ENCODE results near the gene EPS8L1. TPM values are rescaled to one million over a fixed set of nuclear protein-coding genes. Genes with fewer than 3 reads are reported as not detected.

EPS8L1 gene
- total RNA-seq, 1 donor: 0.84 TPM

- no peak overlapping the region for H3K4me3 ChIP-seq (ENCODE audit: low read length)
- H3K4me1 ChIP-seq (ENCODE audit: insufficient read depth, low read length): peaks cover 35% of the 10 kb centered on the region
- H3K27me3 ChIP-seq (ENCODE audit: insufficient read depth, low read length): peaks cover 42% of the 10 kb centered on the region
- H3K9me3 ChIP-seq (ENCODE audit: low read depth, low read length): no peaks in the 10 kb centered on the region
These were observed 6.6 kb downstream of the EPS8L1 start for GRCh38 chr19:55082020-55082851.

DNA sequence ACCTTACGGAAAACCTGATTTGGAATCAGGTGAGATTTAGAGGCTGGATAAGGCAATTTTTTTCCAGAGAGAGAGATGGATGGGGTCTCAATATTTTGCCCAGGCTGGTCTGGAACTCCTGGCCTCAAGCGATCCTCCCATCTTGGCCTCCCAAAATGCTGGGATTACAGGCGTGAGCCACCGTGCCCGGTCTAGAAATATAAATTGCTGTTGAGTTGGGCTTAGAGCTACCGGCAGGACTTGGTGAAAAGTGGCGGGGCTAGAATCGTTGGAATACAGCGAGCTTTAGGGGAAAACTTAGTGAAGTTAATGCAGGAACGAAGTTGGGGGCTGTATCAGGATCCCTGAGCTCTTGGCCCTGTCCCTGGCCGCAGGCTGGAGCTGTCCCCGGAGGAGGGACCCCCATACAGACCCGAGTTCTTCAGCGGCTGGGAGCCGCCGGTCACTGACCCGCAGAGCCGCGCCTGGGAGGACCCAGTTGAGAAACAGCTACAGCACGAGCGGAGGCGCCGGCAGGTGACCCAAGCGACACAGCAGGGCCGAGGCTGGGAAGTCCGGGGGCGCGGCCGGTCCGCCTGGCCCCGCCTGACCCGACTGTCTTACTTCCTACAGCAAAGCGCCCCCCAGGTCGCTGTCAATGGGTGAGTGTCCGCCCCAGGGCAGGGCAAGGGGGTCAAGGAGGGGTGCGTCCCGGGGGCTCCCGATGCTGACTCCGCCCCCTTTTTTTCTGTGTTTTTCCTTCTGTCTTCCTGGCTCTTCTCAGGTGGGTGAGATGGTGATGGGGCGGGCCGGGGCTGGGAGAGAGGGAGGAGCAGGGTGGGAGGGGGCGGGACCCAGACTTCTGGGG, 7.6 kb downstream of the EPS8L1 start:
- Histone ChIP-seq H3K27me3 (ENCODE audit: insufficient read depth, low read length) (peaks cover 52% of the 10 kb centered on the region), H3K9me3 (ENCODE audit: low read depth, low read length) (no peaks in the 10 kb centered on the region), H3K4me1 (ENCODE audit: insufficient read depth, low read length) (peaks cover 45% of the 10 kb centered on the region), H3K4me3 (ENCODE audit: low read length) (no peak overlapping the region)

- Histone ChIP-seq H3K4me1 (ENCODE audit: insufficient read depth, low read length) (peaks cover 48% of the 10 kb centered on the region), H3K4me3 (ENCODE audit: low read length) (no peak overlapping the region), H3K9me3 (ENCODE audit: low read depth, low read length) (no peaks in the 10 kb centered on the region), H3K27me3 (ENCODE audit: insufficient read depth, low read length) (peaks cover 55% of the 10 kb centered on the region)
These were observed 8.7 kb downstream of the EPS8L1 start for GRCh38 chr19:55084416-55084815.

DNA sequence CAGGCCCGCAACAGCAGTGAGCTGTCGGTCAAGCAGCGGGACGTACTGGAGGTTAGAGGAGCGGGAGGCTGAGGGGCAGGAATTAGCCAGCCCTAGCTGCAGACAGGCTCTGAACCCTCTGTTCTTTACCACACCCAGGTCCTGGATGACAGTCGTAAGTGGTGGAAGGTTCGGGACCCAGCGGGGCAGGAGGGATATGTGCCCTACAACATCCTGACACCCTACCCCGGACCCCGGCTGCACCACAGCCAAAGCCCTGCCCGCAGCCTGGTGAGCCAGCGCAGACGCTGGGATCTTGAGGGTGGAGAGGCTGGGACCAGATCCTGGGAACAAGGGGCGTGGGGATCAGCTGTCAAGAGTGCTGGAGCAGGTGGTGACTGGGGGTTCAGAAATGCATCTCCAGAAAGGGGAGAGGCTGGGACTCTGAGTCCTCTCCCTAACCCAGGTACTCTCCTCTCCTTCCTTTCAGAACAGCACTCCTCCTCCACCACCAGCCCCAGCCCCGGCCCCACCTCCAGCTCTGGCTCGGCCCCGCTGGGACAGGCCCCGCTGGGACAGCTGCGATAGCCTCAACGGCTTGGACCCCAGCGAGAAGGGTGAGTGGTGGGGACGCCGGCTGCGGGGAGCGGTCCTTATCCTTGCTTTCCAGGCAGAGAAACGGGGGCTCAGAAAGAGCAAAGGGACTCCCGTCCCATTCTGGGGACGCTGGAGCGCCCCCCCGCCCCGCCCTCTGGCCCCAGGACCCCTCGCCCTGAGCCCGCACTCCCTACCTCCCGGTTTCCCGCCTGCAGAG, 10.4 kb downstream of the EPS8L1 start:
- no peak overlapping the region for H3K4me3 ChIP-seq (ENCODE audit: low read length)
- peaks cover 55% of the 10 kb centered on the region for H3K27me3 ChIP-seq (ENCODE audit: insufficient read depth, low read length)
- peaks cover 34% of the 10 kb centered on the region for H3K4me1 ChIP-seq (ENCODE audit: insufficient read depth, low read length)
- no peaks in the 10 kb centered on the region for H3K9me3 ChIP-seq (ENCODE audit: low read depth, low read length)

DNA sequence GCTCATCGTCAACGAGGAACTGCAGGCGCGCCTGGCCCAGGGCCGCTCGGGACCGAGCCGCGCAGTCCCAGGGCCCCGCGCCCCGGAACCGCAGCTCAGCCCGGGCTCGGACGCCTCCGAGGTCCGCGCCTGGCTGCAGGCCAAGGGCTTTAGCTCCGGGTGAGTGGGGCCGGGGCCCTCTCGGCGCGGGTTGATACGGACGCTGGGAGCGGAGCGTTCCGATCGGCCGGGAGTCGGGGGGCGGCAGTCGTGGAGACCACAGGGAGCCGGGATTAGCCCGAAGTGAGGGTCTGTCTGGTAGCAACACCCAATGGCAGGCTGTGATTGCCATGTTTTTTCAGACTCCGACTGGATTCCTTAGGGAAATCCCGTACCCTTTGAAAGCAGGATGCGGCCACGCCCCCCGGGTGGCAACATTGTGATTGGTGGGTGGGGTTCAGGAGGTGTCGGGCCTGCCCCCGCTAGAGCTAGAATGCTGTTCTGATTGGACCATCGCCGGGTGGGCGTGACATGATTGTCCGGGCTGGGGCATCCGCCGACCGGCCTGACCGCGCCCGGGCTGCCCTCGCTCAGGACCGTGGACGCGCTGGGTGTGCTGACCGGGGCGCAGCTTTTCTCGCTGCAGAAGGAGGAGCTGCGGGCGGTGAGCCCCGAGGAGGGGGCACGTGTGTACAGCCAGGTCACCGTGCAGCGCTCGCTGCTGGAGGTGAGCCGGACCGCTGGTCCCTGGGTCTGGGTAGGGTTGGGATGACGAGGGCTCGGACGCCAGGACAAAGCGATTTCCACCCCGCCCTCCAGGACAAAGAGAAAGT, 11.3 kb downstream of the EPS8L1 start:
- Histone ChIP-seq H3K27me3 (ENCODE audit: insufficient read depth, low read length) (peaks cover 52% of the 10 kb centered on the region), H3K4me3 (ENCODE audit: low read length) (no peak overlapping the region), H3K9me3 (ENCODE audit: low read depth, low read length) (no peaks in the 10 kb centered on the region), H3K4me1 (ENCODE audit: insufficient read depth, low read length) (peaks cover 27% of the 10 kb centered on the region)

DNA sequence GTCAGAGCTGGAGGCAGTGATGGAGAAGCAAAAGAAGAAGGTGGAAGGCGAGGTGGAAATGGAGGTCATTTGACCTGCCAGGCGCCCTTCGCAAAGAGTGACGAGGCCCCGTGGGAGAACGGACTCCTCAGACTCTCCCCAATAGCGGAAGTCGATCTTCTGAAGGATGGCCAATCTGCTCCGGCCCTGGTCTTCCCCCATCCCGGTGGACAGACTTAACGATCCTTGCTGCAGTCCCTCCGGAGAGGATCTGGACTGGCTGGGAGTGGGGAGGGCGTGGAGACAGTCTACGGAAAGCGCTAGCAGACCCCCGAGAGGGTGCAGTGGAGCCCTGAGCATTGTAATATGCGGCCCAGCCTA, 11.9 kb downstream of the EPS8L1 start:
- no peaks in the 10 kb centered on the region for H3K9me3 ChIP-seq (ENCODE audit: low read depth, low read length)
- peaks cover 21% of the 10 kb centered on the region for H3K4me1 ChIP-seq (ENCODE audit: insufficient read depth, low read length)
- no peak overlapping the region for H3K4me3 ChIP-seq (ENCODE audit: low read length)
- peaks cover 46% of the 10 kb centered on the region for H3K27me3 ChIP-seq (ENCODE audit: insufficient read depth, low read length)

DNA sequence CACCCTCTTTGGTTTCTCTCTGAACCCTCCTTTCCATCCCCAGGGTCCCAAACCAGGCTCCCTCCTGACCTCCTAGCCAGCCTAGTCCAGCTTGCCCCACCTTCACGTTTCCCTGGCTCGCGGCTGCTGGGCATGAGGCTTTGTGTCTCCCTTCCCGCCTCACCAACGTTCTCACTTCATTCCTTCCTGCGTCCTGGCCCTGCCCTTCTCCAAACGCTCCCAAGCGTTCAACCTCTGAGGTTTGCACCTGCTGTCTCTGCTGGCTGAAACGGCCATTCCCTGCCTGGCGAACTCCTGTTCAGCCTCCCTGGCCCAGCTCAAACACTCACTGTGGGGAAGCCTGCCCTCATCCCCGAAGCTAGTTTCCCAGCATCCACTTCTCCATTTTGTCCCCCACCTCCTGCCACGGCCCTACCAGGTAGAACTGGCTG, 12.4 kb downstream of the EPS8L1 start:
- Histone ChIP-seq H3K4me3 (ENCODE audit: low read length) (no peak overlapping the region), H3K9me3 (ENCODE audit: low read depth, low read length) (no peaks in the 10 kb centered on the region), H3K4me1 (ENCODE audit: insufficient read depth, low read length) (peaks cover 20% of the 10 kb centered on the region), H3K27me3 (ENCODE audit: insufficient read depth, low read length) (peaks cover 43% of the 10 kb centered on the region)

DNA sequence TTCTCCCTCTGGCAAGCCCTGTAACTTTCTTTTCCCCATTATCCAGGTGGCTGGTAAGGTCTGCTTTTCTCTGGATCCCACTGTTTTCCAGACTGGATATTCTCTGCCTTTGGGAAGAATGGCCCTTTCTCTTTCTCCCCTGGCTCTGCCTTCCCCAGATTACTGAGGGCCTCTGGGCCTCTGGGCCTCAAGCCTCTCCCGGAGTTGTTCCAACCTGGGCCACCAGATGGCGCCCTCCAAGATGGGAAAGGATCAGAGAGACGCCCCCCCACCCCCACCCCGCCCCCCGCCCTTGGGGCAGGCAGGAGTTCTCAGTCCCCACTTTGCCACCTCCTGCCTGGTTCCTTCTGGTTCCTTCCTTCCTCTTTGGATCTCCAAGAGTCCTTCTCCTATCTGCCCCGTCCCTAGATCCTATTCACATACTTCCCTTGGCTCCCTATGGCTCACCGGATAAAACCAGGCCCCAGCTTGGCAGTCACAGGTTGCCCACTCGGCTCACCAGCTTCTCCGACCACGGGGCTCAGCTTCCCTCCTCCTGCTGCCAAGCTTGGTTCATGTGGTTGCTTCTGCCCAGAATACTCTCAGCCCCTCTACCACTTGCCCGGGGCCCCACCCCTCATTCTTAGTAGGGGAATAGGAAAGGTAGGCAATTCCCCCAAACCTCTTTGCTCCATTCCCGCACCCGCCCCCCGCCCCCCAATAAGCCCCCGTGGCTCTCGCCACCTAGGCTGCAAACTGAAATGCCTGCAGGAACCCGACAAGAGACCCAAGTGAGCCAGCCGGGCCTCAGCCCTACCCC, 13.1 kb downstream of the EPS8L1 start:
- Histone ChIP-seq H3K9me3 (ENCODE audit: low read depth, low read length) (no peaks in the 10 kb centered on the region), H3K4me1 (ENCODE audit: insufficient read depth, low read length) (peaks cover 20% of the 10 kb centered on the region)

GRCh38 chr19:55089342-55089944, 13.8 kb downstream of the EPS8L1 start:
- Histone ChIP-seq H3K4me3 (ENCODE audit: low read length) (no peak overlapping the region), H3K27me3 (ENCODE audit: insufficient read depth, low read length) (peaks cover 32% of the 10 kb centered on the region), H3K9me3 (ENCODE audit: low read depth, low read length) (no peaks in the 10 kb centered on the region), H3K4me1 (ENCODE audit: insufficient read depth, low read length) (peaks cover 20% of the 10 kb centered on the region)

More for the DNA sequence above, 13.1 kb downstream of the EPS8L1 start:
- Histone ChIP-seq H3K4me3 (ENCODE audit: low read length) (no peak overlapping the region), H3K27me3 (ENCODE audit: insufficient read depth, low read length) (peaks cover 39% of the 10 kb centered on the region)

DNA sequence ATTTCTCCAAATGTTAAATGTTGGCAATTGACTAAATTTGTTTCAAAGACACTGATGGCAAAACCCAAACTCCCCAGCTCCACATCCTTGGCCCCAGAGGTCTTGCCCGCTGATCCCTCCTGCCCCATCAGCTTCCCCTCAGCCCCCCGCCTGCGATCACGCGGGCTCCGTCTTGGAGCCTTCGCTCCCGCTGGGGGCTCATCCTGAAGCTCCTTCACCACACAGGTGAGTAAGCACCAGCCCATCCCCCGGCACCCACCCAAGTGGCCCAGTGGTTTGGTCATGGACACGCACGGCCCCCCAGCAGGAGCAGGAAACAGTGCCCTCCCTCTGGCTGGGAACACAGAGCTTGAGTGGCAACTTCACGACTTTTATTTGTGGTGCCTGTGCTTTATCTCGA, 14.9 kb downstream of the EPS8L1 start:
- peaks cover 26% of the 10 kb centered on the region for H3K27me3 ChIP-seq (ENCODE audit: insufficient read depth, low read length)
- H3K4me1 ChIP-seq (ENCODE audit: insufficient read depth, low read length): peaks cover 20% of the 10 kb centered on the region
- no peaks in the 10 kb centered on the region for H3K9me3 ChIP-seq (ENCODE audit: low read depth, low read length)
- H3K4me3 ChIP-seq (ENCODE audit: low read length): no peak overlapping the region

DNA sequence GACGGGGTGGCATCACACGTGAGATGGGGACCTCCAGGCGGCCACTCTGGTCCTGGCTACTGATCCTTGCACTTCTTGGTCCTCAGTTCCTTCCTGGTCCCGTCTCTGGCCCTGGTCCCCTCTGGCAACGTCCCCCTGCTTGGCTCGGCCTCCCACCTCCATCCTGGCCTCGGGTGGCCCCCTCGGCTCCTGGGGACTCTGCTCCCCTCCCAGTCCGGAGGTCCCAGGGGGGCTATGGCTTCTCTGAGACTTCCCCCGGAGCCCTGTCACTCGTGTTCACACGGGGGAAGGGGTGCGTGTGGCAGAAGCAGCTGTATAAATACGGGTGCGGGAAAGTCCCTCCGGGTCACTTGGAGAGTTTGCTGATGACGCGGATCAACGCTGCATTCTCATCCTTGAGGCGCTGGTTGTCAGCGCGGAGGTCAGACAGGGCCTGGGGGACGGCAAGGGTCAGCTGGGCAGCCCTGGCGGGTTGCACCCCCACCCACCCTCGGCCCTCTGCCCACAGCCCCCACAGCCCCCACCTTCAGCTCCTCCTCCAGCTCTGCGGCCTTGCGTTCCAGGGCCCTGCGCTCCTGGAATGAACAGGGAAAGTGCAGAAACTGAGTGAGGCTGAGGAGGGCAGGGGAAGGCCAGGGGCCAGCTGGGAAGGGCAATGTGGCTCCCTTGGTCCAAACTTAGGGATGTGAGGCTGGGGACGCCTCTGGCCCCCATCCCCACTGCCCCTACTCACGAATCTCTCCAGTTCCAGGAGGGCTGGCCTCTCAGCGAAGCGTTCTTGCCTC, 15.6 kb downstream of the EPS8L1 start:
- Histone ChIP-seq H3K4me3 (ENCODE audit: low read length) (no peak overlapping the region), H3K27me3 (ENCODE audit: insufficient read depth, low read length) (peaks cover 19% of the 10 kb centered on the region)

DNA sequence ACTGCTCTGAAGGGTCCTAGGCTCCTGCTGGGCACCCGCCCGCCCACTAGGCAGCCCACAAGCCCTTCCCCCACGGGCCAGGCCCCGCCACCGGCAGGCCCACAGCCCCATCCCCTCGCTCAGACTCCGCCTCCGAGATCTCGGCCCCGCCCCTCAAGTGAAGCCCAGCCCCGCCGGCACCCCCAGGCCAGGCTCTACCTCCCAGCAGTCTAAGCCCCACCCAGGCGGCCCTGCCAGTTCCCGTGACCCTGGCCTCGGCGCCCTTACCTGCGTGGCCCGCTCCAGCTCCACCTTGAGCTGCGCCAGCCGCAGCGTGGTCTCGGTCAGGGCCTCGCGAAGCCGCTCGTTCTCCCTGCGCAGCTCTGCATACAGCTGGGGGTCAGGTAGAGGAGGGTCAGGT, 16.3 kb downstream of the EPS8L1 start:
- Histone ChIP-seq H3K27me3 (ENCODE audit: insufficient read depth, low read length) (peaks cover 15% of the 10 kb centered on the region), H3K9me3 (ENCODE audit: low read depth, low read length) (no peaks in the 10 kb centered on the region), H3K4me3 (ENCODE audit: low read length) (no peak overlapping the region), H3K4me1 (ENCODE audit: insufficient read depth, low read length) (peaks cover 16% of the 10 kb centered on the region)

More for the DNA sequence above, 15.6 kb downstream of the EPS8L1 start:
- H3K9me3 ChIP-seq (ENCODE audit: low read depth, low read length): no peaks in the 10 kb centered on the region
- H3K4me1 ChIP-seq (ENCODE audit: insufficient read depth, low read length): peaks cover 20% of the 10 kb centered on the region
